ENCODE data around the gene AIF1L. TPM values are rescaled to one million over a fixed set of nuclear protein-coding genes. Genes with fewer than 3 reads are reported as not detected.

AIF1L gene
- total RNA-seq, 2 donors from 2014 or later, result 3.6 to 4.0 TPM

DNA sequence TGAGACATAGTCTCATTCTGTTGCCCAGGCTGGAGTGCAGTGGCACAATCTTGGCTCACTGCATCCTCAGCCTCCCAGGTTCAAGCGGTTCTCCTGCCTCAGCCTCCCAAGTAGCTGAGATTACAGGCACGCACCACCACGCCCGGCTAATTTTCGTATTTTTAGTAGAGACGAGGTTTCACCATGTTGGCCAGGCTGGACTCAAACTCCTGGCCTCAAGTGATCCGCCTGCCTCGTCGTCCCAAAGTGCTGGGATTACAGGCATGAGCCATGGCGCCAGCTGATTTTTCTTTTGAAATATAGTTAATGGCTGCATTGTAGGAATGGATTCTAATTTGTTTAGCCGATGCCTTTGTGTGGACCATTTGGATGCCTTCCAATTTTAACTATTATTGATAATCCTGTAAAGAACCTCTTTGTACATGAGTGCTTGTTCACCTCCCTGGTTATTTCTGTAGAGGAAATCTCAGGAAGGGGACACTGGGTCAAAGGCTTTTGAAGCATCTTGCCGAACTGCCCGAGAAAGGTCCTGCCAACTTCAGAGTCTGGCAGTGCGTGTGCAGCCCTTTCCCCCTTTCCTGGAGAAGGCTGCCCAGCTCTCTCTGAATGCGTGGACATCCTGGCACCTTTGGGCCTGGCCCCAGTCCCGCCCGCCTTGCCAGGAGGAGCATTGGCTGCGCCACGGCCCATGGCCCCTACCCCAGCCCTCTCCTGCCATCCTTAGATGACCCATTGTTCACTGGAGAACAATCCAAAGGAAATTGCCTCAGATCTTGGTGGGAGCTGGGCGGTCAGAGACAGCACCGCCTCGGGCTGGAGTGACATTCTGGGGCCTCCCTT lies 20.2 kb downstream of the AIF1L start:
- Histone ChIP-seq H3K9ac (ENCODE audit: low read depth in 2 of 2, low read length in 2 of 2) (no peak overlapping the region), H3K27me3 (no peaks in the 10 kb centered on the region), H3K36me3 (no peaks in the 10 kb centered on the region), H3K9me3 (no peaks in the 10 kb centered on the region), H3K4me3 (no peak overlapping the region), H3K27ac (no peak overlapping the region), H3K4me1 (no peaks in the 10 kb centered on the region)
- intact Hi-C loops (cut with DNase I), result no loop called here
- DNase-seq, result no peak
- TF ChIP-seq CTCF (IDR thresholded peaks at IDR 0.05), result no peak

DNA sequence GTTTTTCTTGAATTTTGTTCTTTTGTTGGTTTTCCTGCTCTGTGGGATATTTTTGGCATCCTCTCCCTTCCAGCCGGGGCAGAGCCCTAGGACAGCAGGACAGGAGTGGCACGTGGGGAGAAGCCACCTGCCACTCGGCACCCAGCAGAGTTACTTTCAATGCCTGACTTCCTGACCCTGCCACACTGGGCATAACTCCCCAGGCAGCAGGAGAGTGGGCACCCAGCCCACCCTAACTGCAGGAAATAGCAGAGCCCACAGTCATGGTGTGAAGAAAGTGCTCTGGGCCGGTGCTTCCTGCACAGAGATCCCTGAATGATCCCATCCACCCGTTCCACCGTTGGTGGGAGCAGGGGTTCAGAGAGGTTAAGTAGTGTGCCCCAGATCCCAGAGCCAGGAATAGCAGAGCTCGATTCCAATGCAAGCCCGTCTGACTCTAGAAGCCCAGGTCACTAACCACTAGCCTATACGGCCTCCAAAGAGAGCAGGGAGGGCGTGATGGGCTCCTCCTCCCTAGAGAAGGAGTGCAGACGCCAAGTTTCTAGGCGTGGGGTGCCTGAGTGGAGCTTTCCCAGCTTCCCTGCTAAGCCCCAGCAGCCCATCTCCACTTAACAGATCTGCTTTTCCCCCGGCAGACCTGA lies 20.9 kb downstream of the AIF1L start:
- H3K27ac ChIP-seq, result no peak overlapping the region
- no peak for DNase-seq

GRCh38 chr9:131117762-131118145 lies 21.4 kb downstream of the AIF1L start:
- Histone ChIP-seq H3K9me3 (no peaks in the 10 kb centered on the region), H3K36me3 (no peaks in the 10 kb centered on the region), H3K4me3 (no peak overlapping the region), H3K27me3 (no peaks in the 10 kb centered on the region), H3K4me1 (no peaks in the 10 kb centered on the region), H3K27ac (no peak overlapping the region), H3K9ac (ENCODE audit: low read depth in 2 of 2, low read length in 2 of 2) (no peak overlapping the region)
- intact Hi-C loops (cut with DNase I), result no loop called here
- no peak for DNase-seq
- TF ChIP-seq CTCF (IDR thresholded peaks at IDR 0.05), result no peak

More for the DNA sequence above, 20.9 kb downstream of the AIF1L start:
- Histone ChIP-seq H3K9me3 (no peaks in the 10 kb centered on the region), H3K4me1 (no peaks in the 10 kb centered on the region), H3K9ac (ENCODE audit: low read depth in 2 of 2, low read length in 2 of 2) (no peak overlapping the region), H3K36me3 (no peaks in the 10 kb centered on the region), H3K4me3 (no peak overlapping the region), H3K27me3 (no peaks in the 10 kb centered on the region)
- no peak for TF ChIP-seq CTCF (IDR thresholded peaks at IDR 0.05)
- intact Hi-C loops (cut with DNase I), result no loop called here

GRCh38 chr9:131119600-131119999 lies 23.3 kb downstream of the AIF1L start:
- Histone ChIP-seq H3K27me3 (no peaks in the 10 kb centered on the region), H3K4me3 (no peak overlapping the region), H3K9ac (ENCODE audit: low read depth in 2 of 2, low read length in 2 of 2) (no peak overlapping the region), H3K27ac (no peak overlapping the region), H3K4me1 (peaks cover 2% of the 10 kb centered on the region), H3K9me3 (no peaks in the 10 kb centered on the region), H3K36me3 (no peaks in the 10 kb centered on the region)
- no peak for DNase-seq
- no peak for TF ChIP-seq CTCF (IDR thresholded peaks at IDR 0.05)
- intact Hi-C loops (cut with DNase I), result no loop called here

- intact Hi-C loops (cut with DNase I), result no loop called here
- no peak for DNase-seq
Observed at GRCh38 chr9:131120620-131121228, 24.4 kb downstream of the AIF1L start.

More at GRCh38 chr9:131120620-131121228, 24.4 kb downstream of the AIF1L start:
- Histone ChIP-seq H3K36me3 (no peaks in the 10 kb centered on the region), H3K9ac (ENCODE audit: low read depth in 2 of 2, low read length in 2 of 2) (no peak overlapping the region), H3K27me3 (no peaks in the 10 kb centered on the region), H3K4me1 (peaks cover 6% of the 10 kb centered on the region), H3K4me3 (no peak overlapping the region), H3K9me3 (no peaks in the 10 kb centered on the region), H3K27ac (no peak overlapping the region)
- no peak for TF ChIP-seq CTCF (IDR thresholded peaks at IDR 0.05)
